Neural progenitor cell (in vitro differentiated cells): ENCODE data around the gene PTGR3. TPM values are rescaled to one million over a fixed set of nuclear protein-coding genes. Genes with fewer than 3 reads are reported as not detected.

Source experiments
- DNase-seq: peaks from one replicate; pipeline ENCODE4 v3.0.0-alpha.2; 2016; ENCODE audit warnings: low spot score
- H2AFZ ChIP-seq: fragments of 200-600 bp; sonication (generic); replicated peaks from 2 replicates; pipeline ENCODE4 v1.6.1; 2016; ENCODE audit warnings: antibody characterized with exemption
- H3F3A ChIP-seq: fragments of 200-600 bp; sonication (generic); 2 replicates; pipeline ENCODE4 v1.6.1; 2016; ENCODE audit warnings: antibody characterized with exemption, low read depth
- H3K27ac ChIP-seq: fragments of 200-600 bp; sonication (generic); 2 replicates; pipeline ENCODE4 v1.5.1; 2016; ENCODE audit warnings: mild to moderate bottlenecking
- H3K27me3 ChIP-seq: fragments of 200-600 bp; sonication (generic); 2 replicates; pipeline ENCODE4 v1.6.1; 2016; ENCODE audit warnings: mild to moderate bottlenecking, moderate library complexity
- H3K36me3 ChIP-seq: fragments of 200-600 bp; sonication (generic); 2 replicates; pipeline ENCODE4 v1.5.1; 2016
- H3K4me1 ChIP-seq: fragments of 200-600 bp; sonication (generic); 2 replicates; pipeline ENCODE4 v1.6.1; 2016; ENCODE audit warnings: mixed run types
- H3K4me2 ChIP-seq: fragments of 200-600 bp; sonication (generic); 2 replicates; pipeline ENCODE4 v1.6.1; 2016
- H3K4me3 ChIP-seq: fragments of 200-600 bp; sonication (generic); 2 replicates; pipeline ENCODE4 v1.5.1; 2016
- H3K79me2 ChIP-seq: fragments of 200-600 bp; sonication (generic); 2 replicates; pipeline ENCODE4 v1.6.1; 2016; ENCODE audit warnings: low read depth
- H3K9ac ChIP-seq: fragments of 200-600 bp; sonication (generic); 2 replicates; pipeline ENCODE4 v1.6.1; 2016
- H3K9me3 ChIP-seq: fragments of 200-600 bp; sonication (generic); 2 replicates; pipeline ENCODE4 v1.5.1; 2016; ENCODE audit warnings: low read depth
- H4K20me1 ChIP-seq: fragments of 200-600 bp; sonication (generic); 2 replicates; pipeline ENCODE4 v1.6.1; 2016; ENCODE audit warnings: low read depth
- H3K27ac Mint-ChIP-seq: 3 replicates; pipeline ENCODE4 v1.8.0; 2021; ENCODE audit warnings: mixed read lengths
- H3K27me3 Mint-ChIP-seq: 2 replicates; pipeline ENCODE4 v1.8.0; 2022; ENCODE audit warnings: low read depth, mild to moderate bottlenecking, inconsistent platforms, moderate library complexity, mixed read lengths; ENCODE audit not compliant: insufficient read depth
- H3K36me3 Mint-ChIP-seq: 3 replicates; pipeline ENCODE4 v1.8.0; 2021; ENCODE audit warnings: mixed read lengths
- H3K4me1 Mint-ChIP-seq: 3 replicates; pipeline ENCODE4 v1.8.0; 2021; ENCODE audit warnings: mixed read lengths
- H3K4me3 Mint-ChIP-seq: 3 replicates; pipeline ENCODE4 v1.8.0; 2021; ENCODE audit warnings: mild to moderate bottlenecking, moderate library complexity, mixed read lengths
- H3K9me3 Mint-ChIP-seq: 3 replicates; pipeline ENCODE4 v1.8.0; 2020; ENCODE audit warnings: mixed read lengths
- EZH2 ChIP-seq: fragments of 200-600 bp; sonication (generic); IDR thresholded peaks from 2 replicates; pipeline ENCODE4 v1.6.1; 2017; ENCODE audit warnings: antibody characterized with exemption, mild to moderate bottlenecking, moderate library complexity
- EZH2phosphoT487 ChIP-seq: fragments of 200-600 bp; sonication (generic); IDR thresholded peaks from 2 replicates; pipeline ENCODE4 v1.6.1; 2017; ENCODE audit warnings: antibody characterized with exemption
- total RNA-seq: library from RNA; depleted of rRNA; stranded (reverse); fragments of >200 nt; gene quantifications from 2 replicates; pipeline ENCODE4 v1.2.3, GENCODE V29; 2015; ENCODE audit warnings: low replicate concordance
- TF ChIP-seq, protein P1 (sequence below): fragments of 200-600 bp; sonication (generic); IDR thresholded peaks from 2 replicates; pipeline ENCODE4 v1.5.1; 2017; ENCODE audit warnings: antibody characterized with exemption, mild to moderate bottlenecking

The PTGR3 gene
- total RNA-seq, 1 donor from 2014 or later, result 13.0 TPM

DNA sequence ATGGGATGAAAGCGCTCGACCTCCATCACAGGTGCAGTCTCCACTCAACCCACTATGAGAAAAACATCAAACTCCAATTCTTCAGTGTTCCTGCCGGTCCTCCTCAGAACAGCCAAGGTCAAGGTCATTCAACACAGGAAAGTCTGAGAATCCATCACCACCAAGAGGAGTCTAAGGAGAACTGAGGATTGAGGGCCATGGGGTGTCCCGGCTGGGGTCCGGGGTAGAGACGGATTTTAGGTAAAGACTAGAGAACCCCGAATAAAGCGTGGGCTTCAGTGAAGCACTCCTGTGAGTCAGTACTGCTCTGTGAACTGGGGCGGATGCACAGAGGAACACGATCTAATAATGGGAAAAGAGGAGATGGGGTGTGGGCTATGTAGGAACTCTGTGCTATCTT, 41.8 kb downstream of the PTGR3 start:
- H3K9me3 ChIP-seq, result no peaks in the 10 kb centered on the region
- TF ChIP-seq, protein P1, sequence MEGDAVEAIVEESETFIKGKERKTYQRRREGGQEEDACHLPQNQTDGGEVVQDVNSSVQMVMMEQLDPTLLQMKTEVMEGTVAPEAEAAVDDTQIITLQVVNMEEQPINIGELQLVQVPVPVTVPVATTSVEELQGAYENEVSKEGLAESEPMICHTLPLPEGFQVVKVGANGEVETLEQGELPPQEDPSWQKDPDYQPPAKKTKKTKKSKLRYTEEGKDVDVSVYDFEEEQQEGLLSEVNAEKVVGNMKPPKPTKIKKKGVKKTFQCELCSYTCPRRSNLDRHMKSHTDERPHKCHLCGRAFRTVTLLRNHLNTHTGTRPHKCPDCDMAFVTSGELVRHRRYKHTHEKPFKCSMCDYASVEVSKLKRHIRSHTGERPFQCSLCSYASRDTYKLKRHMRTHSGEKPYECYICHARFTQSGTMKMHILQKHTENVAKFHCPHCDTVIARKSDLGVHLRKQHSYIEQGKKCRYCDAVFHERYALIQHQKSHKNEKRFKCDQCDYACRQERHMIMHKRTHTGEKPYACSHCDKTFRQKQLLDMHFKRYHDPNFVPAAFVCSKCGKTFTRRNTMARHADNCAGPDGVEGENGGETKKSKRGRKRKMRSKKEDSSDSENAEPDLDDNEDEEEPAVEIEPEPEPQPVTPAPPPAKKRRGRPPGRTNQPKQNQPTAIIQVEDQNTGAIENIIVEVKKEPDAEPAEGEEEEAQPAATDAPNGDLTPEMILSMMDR, result no peak
- TF ChIP-seq EZH2 (no peak), EZH2phosphoT487 (no peak)
- H3K9me3 Mint-ChIP-seq, result no peaks in the 10 kb centered on the region
- H3K36me3 ChIP-seq, result no peaks in the 10 kb centered on the region
- H4K20me1 ChIP-seq, result no peaks in the 10 kb centered on the region
- no peaks in the 10 kb centered on the region for H3F3A ChIP-seq
- H3K27ac Mint-ChIP-seq, result no peak overlapping the region
- no peaks in the 10 kb centered on the region for H3K4me1 Mint-ChIP-seq
- H3K27me3 ChIP-seq, result no peaks in the 10 kb centered on the region
- H3K27ac ChIP-seq, result no peak overlapping the region
- no peaks in the 10 kb centered on the region for H3K36me3 Mint-ChIP-seq
- H3K4me3 ChIP-seq, result no peak overlapping the region
- H3K4me1 ChIP-seq, result no peaks in the 10 kb centered on the region
- no peak overlapping the region for H3K4me3 Mint-ChIP-seq
- DNase-seq, result no peak
- no peaks in the 10 kb centered on the region for H3K79me2 ChIP-seq
- peaks cover 1% of the 10 kb centered on the region for H3K27me3 Mint-ChIP-seq
- no peak overlapping the region for H2AFZ ChIP-seq
- H3K4me2 ChIP-seq, result no peak overlapping the region
- no peak overlapping the region for H3K9ac ChIP-seq

GRCh38 chr18:75165926-75166325, 43.0 kb downstream of the PTGR3 start:
- Histone ChIP-seq H3F3A (no peaks in the 10 kb centered on the region), H3K27ac (no peak overlapping the region), H3K4me1 (no peaks in the 10 kb centered on the region), H3K79me2 (no peaks in the 10 kb centered on the region), H3K27me3 (no peaks in the 10 kb centered on the region), H2AFZ (no peak overlapping the region), H3K4me2 (no peak overlapping the region), H3K36me3 (no peaks in the 10 kb centered on the region), H3K9ac (no peak overlapping the region), H3K9me3 (no peaks in the 10 kb centered on the region), H3K4me3 (no peak overlapping the region), H4K20me1 (no peaks in the 10 kb centered on the region)
- H3K9me3 Mint-ChIP-seq, result no peaks in the 10 kb centered on the region
- no peak for TF ChIP-seq EZH2
- TF ChIP-seq, protein P1, result no peak
- TF ChIP-seq EZH2phosphoT487, result no peak
- no peaks in the 10 kb centered on the region for H3K4me1 Mint-ChIP-seq
- H3K4me3 Mint-ChIP-seq, result no peak overlapping the region
- DNase-seq, result no peak
- H3K27ac Mint-ChIP-seq, result no peak overlapping the region
- H3K36me3 Mint-ChIP-seq, result no peaks in the 10 kb centered on the region
- no peaks in the 10 kb centered on the region for H3K27me3 Mint-ChIP-seq

DNA sequence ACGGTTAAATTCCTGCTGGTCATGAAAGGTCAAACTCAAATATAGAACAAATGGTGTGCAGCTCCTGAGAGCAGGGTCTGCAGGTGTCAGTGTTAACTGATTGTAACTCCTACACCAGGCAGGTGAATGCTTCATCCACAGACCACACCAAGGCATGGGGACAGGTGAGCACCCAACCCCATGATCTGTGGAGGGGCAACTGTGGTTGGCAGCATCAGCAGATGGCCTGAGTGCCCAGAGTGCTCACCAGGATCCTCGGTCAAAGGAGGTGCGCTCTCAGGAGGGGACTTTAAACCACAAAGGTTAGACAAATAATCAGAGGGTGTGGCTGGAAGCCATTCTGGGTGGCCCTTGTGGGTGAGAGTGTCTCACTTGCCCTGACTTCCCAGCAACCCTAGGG, 44.5 kb downstream of the PTGR3 start:
- H3K27ac Mint-ChIP-seq, result no peak overlapping the region

More for the DNA sequence above, 44.5 kb downstream of the PTGR3 start:
- Histone ChIP-seq H3K9ac (no peak overlapping the region), H3K27me3 (no peaks in the 10 kb centered on the region), H3K4me1 (peaks cover 10% of the 10 kb centered on the region), H3K27ac (no peak overlapping the region), H4K20me1 (no peaks in the 10 kb centered on the region), H3K79me2 (no peaks in the 10 kb centered on the region), H3K4me3 (no peak overlapping the region), H3K36me3 (no peaks in the 10 kb centered on the region), H3K9me3 (no peaks in the 10 kb centered on the region), H2AFZ (no peak overlapping the region), H3F3A (peaks cover 8% of the 10 kb centered on the region), H3K4me2 (no peak overlapping the region)
- no peaks in the 10 kb centered on the region for H3K27me3 Mint-ChIP-seq
- TF ChIP-seq EZH2phosphoT487 (no peak), EZH2 (no peak)
- TF ChIP-seq, protein P1, result no peak
- no peak overlapping the region for H3K4me3 Mint-ChIP-seq
- no peak for DNase-seq
- H3K36me3 Mint-ChIP-seq, result no peaks in the 10 kb centered on the region
- H3K9me3 Mint-ChIP-seq, result no peaks in the 10 kb centered on the region
- H3K4me1 Mint-ChIP-seq, result peaks cover 11% of the 10 kb centered on the region
